T-helper 1 cell (primary cell): ENCODE results near the gene SLC9A5.

Experiments
- DNase-seq, 5 donors: peaks; one replicate each; pipeline ENCODE4 v3.0.0-alpha.2; 2012 to 2020

SLC9A5 gene

DNA sequence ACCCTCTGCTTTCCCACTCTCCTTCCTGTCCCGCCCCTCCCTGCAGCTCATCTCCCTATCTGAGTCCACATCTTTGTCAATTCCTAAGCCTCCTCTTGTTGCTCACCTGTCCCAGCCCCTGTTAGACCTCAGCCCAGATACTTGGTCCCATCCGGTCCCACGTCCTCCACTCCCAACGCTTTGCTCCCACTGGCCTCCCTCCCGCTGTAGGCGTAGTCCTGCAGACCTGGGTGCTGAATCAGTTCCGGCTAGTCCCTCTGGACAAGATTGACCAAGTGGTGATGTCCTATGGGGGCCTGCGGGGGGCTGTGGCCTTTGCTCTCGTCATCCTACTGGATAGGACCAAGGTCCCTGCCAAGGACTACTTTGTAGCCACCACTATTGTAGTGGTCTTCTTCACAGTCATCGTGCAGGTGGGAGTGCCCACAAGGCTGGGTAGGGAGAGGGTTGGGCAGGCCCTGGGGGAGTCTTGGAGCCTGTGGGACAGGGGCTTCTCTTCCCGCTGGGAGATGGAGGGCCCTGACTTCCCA lies 8.0 kb downstream of the SLC9A5 start:
- DNase-seq = no peak

DNA sequence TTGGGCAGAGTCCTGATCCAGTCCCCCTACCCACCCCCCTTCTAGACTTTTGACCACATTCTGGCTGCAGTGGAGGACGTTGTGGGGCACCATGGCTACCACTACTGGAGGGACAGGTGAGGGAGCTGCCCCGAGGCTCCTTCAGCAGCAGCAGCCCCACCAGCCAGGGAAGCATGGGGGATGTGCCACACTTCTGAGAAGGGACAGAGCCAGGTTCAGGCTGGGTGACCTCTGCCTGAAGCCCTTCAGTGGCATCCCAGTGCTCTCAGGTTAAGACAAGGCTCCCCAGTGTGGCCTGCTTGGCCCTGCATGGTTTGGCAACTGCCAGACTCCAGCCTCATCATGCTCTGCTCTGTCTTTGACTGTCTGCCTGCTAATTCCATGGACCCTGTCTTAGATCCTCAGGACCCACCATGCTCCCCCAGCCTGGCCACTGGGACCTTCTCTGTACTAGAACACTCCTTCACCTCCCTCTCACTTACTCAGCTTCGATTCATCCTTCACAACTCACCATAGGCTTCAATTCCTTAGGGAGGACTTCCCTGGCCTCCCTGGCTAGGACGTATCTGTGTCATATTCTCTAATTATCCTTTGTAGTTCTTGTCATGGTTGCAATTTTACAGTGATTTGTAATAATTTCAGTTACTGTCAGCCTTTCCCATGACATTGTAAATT lies 8.8 kb downstream of the SLC9A5 start:
- DNase-seq = no peak

DNA sequence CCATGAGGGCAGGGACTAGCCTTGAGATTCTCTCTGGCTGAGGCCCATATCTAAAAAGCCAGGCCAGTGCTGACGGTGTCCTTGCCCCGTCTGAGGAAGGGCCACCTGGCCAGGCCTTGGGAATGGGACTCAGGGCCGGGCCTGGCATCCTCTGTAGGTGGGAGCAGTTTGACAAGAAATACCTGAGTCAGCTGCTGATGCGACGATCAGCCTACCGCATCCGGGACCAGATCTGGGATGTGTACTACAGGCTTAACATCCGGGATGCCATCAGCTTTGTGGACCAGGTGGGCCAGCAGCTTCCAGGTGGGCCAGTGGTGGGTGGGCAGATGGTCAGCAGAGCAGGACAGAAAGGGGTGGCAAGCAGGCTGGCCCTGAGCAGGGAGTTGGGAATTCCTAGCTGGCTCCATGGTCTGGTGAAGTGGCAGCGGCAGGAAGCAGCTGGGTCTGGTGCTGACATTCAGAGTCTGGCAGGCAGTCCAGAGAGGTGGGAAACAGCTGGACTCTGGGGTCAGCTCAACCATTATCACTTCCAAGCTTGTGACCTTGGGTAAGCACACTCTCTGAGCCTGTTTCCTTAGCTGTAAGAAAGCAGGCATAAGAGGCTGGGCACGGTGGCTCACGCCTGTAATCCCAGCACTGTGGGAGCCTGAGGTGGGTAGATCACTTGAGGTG lies 9.5 kb downstream of the SLC9A5 start:
- DNase-seq = no peak

DNA sequence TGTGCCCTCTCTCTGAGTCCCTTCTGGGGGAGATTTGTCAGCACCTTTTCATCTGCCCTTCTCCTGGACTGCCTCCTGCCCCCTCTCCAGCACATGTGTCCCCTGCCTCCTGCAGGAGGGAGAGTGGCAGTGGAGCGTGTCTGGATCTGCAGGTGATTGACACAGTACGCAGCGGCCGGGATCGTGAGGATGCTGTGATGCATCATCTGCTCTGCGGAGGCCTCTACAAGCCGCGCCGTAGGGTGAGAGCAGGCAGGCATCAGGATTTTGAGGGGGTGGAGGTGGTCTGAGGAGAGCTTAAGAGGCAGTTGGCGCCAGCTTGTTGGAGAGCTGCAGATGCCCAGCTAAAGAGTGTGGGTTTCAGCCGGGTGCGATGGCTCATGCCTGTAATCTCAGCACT lies 10.9 kb downstream of the SLC9A5 start:
- no peak for DNase-seq

DNA sequence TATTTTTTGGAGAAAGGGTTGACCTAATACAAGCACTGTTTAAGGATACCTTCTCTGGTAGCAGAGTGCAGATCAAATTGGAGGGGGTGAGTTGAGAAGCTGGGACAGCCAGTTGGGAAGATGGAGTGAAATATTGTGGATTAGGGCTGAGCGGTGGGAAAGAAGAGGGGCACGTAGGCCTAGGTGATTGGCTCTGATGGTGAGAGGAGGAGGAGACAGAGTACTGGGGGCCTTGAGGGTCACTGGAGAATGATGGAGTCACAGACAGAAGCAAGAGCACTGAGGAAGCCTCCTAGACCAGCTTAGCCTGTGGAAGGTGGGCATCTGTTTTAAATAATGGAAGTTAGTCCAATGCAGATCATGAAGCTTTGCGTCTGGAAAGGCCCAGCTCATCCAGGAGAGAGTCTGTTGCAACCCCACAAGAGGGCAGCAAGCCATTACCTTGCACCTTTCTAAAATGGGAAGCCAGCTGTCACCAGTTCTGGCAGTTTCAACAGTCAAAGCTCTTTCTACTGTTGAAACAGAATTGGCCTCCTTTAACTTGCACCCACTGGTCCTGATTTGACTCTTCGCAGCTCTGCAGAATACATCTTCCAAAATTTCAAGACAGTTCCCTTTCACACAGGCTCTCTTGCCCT lies 11.8 kb downstream of the SLC9A5 start:
- DNase-seq = peak in 1 of 5 donors; percentile 34

DNA sequence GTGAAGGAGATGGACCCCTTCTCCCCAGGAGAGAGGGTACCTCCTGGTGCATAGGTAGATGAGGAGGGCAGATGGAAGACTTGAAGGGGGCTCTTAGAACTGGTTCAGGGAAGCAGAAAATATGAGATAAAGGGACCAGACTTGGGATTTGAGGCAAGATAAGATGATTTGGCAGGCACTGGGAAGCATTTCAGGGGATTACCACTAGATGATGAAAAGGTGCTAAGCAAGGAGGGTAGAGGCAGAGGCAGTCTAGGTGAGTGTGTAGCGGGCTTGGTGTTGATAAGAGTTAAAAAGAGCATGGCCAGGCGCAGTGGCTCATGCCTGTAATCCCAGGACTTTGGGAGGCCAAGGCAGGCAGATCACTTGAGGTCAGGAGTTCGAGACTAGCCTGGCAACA lies 14.4 kb downstream of the SLC9A5 start:
- DNase-seq = no peak

DNA sequence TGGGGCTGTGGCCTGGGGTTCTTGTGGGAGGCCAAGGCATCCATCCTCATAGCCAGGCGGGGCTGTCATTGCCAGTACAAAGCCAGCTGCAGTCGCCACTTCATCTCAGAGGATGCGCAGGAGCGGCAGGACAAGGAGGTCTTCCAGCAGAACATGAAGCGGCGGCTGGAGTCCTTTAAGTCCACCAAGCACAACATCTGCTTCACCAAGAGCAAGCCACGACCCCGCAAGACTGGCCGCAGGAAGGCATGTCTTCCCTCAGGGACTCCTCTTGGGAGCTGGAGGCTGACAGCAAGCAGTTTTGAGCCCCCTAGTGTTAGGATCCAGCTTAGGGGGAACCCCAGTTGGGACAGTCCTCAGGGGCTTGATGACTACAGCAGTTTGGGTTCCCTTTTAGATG lies 15.5 kb downstream of the SLC9A5 start:
- no peak for DNase-seq

DNA sequence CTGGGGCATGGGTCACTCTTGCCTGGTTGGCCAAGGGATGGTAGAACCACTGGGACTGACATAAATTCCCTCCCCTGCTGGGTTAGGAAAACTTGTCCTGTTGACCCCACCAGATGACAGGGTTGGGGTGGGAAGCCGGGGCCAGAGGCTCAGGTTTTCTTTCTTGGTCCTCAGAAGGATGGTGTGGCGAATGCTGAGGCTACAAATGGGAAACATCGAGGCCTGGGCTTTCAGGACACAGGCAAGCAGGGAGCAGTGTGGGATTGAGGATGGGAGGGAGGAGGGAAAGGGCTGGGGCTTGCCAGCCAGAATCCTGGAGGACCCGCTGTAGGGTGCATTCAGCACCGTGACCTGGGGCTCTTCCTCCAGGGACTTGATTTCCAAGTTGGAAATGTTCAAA lies 16.1 kb downstream of the SLC9A5 start:
- DNase-seq = no peak

DNA sequence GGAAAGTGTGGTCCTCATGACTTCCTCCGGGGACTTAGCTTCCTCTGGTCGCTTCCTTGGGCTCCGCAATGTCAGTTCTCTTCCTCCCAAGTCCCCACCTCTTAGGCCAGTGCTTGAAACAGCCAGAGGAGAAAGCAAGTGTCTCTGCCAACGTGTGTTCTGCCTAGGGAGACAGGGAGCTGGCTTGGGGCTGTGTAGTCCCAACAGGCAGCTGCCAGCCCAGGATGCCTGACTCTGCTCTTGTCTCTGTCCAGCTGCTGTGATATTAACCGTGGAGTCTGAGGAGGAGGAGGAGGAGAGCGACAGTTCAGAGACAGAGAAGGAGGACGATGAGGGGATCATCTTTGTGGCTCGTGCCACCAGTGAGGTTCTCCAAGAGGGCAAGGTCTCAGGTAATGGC lies 17.1 kb downstream of the SLC9A5 start:
- DNase-seq = no peak

DNA sequence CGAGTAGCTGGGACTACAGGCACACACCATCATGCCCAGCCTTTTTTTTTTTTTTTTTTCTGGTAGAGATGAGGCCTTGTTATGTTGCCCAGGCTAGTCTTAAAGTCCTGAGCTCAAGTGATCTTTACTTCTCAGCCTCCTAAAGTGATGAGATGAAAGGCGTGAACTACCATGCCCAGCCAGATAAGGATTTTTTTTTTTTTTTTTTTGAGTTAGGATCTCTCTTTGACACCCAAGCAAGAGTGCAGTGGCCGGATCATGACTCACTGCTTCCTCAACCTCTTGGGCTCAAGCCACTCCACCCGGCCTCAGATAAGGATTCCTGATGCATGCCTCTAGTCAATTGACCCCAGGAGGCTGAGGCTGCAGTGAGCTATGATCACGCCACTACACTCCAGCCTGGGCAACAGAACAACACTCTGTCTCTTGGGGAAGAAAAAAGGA lies 19.4 kb downstream of the SLC9A5 start:
- no peak for DNase-seq

DNA sequence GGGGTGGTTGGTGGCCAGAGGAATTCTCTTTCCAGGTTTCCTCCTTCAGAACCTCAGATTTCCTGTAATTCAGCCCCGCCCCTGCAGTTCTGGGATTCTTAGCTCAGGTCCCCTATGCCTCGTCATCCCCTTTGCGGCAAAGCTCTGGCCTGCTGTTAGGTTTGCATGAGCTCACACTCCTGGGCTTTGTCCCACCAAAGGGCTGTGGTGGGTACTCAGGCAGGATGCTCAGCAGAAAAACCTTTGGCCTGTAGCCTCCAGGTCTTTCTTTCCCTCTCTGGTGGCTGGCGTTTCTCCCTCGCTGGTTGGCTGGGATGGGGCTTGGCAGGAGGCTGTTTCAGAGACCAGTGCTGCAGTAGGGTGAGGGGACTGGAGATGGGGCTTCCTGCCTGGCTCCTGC lies 21.0 kb downstream of the SLC9A5 start:
- DNase-seq = no peak

DNA sequence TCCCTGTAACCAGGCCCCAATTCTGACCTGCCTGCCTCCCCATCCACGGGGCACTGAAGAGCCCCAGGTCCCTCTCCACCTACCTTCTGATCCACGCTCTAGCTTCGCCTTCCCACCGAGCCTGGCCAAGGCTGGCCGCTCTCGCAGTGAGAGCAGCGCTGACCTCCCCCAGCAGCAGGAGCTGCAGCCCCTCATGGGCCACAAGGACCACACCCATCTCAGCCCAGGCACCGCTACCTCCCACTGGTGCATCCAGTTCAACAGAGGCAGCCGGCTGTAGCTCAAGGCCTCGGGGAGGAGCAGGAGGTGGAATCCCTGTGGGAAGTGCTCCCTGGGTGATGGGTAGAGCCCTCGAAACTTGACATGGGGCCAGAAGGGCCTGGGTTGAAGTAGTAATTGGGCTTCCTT lies 22.2 kb downstream of the SLC9A5 start:
- DNase-seq = no peak

DNA sequence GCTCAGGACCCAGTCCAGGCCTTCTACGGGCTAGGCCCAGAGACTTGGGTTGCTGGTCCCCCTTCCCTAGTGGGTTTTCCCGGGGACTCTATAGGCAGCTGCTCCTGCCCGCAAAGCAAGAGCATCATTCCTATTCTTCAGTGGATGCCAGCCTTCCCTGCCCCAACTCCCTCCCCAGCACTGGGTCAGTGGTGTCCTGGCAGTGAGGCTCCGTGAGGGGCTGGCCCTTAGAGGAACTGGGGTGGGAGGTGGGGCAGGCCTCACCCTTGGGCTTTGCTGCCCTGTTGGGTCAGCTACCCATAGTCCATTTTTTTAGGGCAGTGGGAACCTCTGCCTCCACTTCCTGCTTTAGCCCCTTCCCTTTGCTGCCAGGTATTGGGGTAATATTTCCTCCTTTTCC lies 22.7 kb downstream of the SLC9A5 start:
- DNase-seq = no peak

DNA sequence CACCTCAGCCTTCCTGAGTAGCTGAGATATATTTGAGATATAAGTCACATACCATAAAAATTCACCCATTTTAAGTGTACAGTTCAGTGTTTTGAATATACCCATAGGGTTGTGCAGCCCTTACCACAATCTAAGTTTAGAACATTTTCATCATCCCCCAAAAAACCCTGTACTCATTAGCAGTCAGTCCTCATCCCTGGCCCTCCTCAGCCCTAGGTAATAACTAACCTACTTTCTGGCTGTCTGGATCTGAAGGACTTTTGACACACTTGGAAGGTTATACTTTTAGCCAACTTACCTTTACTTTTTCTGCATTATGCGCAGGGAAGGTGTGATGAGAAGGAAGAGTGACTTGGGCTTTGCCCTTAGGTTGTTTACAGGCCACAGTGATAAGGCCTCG lies 26.5 kb downstream of the SLC9A5 start:
- DNase-seq = no peak

DNA sequence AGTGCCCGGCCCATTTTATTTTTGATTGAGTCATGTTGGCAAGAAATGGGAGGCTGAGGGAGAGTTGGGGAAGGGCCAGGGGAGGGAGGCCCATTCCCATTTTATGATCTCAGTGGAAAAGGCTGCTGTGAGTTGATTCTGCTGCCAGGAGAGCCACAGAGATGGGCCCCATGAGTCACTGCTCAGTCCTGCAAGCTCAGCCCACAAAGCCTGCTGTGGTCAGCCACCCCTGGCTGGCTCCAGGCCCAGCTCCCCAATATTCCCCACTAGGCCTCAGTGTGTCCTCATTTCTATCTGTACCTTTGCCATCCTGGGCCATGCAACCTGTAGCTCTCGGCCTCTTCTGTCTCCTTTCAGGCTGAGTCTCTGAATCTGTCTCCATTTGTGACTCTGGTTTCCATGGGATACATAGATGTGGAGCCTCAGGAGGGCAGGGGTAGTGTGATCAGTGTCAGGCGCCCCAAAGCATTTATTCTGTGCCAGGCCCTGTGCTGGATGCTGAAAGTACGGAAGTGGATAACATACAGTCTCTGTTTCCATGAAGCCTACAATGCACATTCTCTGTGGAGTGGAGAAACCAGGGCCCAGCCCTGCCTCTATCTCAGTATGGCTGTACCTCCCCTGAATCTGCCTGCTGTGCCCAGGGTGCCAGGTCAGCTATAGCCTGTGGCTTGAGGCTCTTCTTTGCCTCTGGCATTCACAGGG lies 28.7 kb downstream of the SLC9A5 start:
- DNase-seq = no peak

DNA sequence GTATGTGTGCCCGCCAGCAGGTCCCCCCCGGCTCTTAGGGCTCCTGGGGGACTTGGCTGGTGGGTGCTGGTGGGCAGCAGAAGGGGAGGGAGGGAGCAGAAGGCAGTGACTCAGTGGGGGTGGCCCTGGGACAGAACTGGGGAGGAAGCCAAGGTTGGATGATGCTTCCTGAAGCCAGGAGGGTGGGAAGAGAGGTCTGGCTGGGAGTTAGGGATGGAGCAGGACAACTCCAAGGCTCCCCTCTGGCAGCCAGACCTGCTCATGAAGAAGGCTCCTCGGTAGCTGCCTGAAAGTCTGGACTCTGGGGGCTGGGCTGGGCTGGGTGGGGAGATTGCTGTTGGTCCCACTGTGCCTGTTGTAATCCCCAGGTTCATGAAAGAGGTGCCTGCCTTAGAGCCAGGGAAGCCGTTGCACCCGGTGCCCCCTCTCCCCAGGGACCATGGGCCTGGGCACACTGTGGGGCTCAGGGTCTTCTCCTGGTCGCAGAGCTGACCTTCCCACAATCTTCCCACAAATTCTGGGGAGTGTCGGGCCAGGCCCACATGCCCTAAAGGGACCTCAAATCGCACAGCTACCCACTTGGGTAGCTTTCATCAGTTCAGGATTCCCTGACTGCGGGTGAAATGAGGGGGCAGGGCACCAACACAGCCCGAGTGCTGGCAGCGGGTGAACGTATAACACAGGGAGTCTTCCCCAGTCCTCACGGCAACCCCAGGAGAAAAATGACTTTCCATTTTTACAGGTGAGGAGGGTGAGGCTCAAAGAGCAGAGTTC lies 29.4 kb downstream of the SLC9A5 start:
- DNase-seq = no peak

DNA sequence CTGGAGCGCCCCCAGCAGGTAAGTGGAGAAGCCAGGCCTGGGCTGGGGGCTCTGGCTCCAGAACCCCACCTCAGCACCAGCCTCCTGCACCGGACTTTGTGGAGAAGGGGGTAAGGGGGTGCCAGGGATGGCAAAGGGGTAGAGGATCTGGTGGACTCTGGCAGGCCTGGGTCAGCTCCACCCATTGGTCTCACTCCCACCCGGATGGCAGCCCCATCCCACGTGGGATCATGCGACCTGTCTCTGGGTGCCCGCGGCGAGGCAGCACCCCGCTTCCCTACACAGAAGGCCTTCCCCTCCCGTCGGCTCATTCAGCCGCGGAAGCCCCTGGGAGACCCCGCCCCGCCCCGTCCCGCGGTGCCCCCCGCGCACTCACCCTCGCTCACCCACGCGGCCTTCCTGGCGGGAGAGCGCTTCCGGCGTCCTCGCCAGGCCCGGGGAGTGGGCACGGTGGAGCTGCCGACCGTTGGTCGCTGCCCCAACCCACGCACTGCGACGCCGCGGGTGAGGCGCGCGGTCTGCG lies 30.1 kb downstream of the SLC9A5 start:
- peak in 4 of 5 donors; percentile 25 to 52 (median 28) for DNase-seq

DNA sequence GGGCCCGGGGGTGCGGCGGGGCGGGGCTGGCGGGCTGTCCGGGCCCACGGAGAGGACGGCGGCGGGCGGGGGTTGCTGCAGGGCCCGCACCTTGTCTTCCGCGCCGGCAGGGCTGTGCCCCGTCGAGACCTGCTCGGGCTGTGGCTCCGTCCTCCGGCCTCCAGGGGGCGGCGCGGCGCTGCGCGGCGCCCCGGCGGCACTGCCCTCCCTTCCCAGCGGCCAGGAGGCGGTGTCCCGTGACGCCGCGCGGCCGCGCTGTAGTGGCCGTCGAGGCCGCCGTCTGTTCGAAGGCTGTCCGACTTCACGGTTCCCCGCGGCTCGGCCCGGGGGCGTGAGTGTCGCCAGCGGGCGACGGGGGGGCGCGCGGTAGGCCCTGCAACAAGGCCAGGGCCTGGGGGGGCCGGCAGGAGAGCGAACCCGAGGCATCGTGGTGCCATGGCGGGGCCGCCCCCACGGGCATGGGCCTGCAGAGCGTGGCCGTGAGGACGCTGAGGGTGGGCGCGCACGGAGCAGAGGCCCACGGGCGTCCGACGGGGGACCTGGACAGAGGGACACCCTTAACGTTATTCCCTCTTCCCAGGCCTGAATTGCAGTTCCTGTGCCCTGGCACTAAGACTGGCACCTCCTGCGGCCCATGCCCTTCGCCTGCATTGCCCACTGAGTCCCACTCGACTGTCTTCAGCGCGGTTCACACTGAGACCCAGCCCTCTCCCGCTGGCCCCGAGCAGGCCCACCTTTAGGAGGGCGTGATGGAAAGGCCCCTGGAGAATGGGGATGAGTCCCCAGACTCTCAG lies 30.7 kb downstream of the SLC9A5 start, which contains the start of gene PLEKHG4:
TSS of gene PLEKHG4 (plus strand) at position 237 of the 794 bp plus-strand sequence. CDS start at position 750, 513 bp downstream.
- peak; percentile 63 to 83 (median 69) for DNase-seq

DNA sequence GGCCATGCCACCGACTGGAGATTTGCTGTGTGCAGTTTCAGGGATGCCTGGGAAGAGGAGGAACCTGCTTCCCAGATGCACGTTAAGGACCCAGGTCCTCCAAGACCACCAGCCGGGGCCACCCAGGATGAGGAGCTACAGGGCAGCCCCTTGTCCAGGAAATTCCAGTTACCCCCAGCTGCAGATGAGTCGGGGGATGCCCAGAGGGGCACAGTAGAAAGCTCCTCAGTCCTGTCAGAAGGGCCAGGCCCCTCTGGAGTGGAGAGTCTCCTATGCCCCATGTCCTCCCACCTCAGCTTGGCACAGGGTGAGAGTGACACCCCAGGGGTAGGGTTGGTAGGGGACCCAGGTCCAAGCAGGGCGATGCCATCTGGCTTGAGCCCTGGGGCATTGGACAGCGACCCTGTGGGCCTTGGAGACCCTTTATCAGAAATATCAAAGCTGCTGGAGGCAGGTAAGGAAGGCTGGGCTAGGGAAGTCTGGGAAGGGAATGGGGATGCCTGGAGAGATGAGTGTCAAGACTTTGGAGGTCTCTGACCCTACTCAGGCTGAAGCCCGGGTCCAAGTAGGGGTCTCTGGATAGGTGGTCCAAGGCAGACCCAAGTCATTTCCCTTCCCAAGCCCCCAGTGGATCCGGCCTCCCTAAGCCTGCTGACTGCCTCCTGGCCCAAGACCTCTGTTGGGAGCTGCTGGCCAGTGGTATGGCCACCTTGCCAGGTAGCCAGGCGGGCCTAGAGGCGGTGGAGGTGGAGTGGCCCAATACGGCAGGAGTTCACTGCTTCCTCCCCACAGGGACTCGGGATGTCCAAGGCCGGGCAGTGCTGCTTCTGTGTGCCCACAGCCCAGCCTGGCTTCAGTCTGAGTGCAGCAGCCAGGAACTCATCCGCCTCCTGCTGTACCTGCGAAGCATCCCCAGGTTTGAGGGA lies 31.6 kb downstream of the SLC9A5 start:
- DNase-seq = no peak
